GM18511 (cell line): Measurements from ENCODE around the gene MGAT4B.

Experiments
- ATAC-seq: cut with Tn5 transposase; IDR thresholded peaks from one replicate; pipeline ENCODE4 v1.9.1; 2021; ENCODE audit warnings: mild to moderate bottlenecking, moderate library complexity; ENCODE audit not compliant: unreplicated experiment

Gene MGAT4B

GRCh38 chr5:179773686-179774040 lies 33.0 kb downstream of the MGAT4B start:
- no peak for ATAC-seq

DNA sequence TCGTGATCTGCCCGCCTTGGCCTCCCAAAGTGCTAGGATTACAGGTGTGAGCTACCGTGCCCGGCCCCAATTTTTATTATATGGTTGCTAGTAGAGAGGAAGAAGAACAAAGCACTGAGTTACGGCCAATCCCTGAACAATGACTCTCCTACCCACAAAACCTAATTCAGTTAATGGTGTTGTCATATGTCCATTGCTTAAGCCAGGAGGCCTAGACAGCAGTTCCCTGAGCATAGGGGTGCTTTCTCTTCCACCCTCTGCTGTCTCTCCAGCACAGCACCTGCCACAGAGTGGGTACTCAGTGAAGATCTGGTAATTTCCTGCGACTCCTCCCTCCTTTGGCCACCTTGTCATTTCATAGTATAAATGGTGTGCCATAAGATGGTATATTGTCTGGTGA lies 34.3 kb downstream of the MGAT4B start:
- no peak for ATAC-seq

DNA sequence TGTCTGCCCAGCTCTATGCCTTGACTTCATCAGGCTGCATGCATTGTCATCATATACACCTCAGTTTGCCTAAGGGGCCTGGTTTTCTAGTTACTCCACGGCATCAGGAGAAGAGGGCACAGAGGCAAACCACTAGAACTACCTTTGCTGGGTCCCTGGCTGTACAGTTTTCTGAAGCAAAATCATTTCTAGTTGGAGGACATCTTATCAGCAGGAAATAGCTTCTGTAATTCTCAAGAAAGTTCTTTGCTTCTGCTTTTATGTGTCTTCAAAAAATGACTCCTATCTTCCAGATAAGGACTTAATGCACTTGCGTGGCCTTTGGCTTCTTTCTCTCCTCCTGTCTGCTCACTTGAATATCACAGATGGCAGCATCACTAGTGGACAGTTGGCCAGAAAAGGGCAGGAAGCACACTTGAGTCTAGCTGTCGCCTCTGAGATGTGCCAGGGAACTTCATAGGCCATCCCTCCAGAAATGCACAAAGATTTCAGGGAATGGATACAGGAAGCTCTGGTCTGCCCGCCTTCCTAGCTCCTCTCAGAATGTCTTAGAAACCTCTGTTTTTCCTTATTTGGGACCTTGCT lies 35.3 kb downstream of the MGAT4B start:
- ATAC-seq, result no peak

GRCh38 chr5:179769796-179770195 lies 36.9 kb downstream of the MGAT4B start:
- ATAC-seq, result no peak

- ATAC-seq, result no peak
These were observed 37.4 kb downstream of the MGAT4B start for GRCh38 chr5:179769271-179769670.

DNA sequence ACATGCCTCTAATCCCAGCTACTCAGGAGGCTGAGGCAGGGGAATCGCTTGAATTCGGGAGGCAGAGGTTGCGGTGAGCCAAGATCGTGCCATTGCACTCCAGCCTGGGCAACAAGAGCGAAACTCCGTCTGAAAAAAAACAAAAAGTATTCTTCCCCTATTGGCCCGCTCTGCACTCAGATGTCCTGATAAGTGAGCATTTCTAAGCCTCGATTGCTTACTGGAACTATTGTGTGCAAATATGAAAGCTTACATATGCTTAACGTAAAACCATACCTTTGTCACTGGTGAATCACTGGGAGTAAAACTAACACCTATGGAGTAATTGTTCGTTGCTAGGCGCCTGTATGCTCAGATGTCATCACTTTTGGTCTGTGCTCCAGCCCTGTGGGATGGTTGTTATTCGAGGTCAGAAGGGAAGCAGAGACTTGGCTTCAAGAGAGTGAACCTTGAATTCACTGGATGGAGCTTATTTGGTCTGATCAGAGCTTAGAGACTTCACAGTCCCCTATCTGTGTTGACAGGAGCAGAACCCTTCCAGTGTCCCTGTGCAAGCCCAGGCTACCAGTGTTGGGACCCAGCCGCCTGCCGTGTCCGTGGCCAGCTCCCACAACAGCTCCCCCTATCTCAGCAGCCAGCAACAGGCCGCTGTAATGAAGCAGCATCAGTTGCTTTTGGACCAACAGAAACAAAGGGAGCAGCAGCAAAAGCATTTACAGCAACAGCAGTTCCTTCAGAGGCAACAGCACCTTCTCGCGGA lies 38.2 kb downstream of the MGAT4B start:
- ATAC-seq, result no peak

DNA sequence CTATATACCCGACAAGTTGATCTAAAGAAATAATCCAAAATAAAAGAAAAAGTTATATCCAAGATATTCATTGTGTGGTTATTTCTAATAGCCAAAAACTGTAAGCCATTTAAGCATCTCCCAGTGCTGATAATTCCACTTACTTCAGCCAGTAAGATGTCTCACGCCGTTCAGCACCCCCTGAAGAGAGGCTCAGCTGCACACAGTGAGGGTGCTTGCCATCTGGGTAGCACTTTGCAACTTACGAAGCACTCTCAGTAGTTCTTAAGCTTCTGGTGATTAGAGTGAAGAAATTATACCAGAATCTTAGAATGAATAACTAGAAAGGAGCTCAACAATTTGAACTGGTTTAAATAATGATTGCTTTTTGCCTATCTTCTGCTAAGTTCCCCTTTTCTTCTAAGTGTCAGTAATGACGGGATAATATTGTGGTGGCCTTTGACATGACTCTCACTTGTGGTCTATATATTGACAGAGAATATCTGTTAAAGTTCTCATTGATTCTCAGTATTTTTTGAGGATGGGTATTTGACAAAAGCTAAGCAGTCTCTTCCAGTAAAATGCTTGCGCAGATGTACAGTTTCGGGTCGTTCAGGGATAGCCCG lies 39.1 kb downstream of the MGAT4B start:
- ATAC-seq, result no peak

DNA sequence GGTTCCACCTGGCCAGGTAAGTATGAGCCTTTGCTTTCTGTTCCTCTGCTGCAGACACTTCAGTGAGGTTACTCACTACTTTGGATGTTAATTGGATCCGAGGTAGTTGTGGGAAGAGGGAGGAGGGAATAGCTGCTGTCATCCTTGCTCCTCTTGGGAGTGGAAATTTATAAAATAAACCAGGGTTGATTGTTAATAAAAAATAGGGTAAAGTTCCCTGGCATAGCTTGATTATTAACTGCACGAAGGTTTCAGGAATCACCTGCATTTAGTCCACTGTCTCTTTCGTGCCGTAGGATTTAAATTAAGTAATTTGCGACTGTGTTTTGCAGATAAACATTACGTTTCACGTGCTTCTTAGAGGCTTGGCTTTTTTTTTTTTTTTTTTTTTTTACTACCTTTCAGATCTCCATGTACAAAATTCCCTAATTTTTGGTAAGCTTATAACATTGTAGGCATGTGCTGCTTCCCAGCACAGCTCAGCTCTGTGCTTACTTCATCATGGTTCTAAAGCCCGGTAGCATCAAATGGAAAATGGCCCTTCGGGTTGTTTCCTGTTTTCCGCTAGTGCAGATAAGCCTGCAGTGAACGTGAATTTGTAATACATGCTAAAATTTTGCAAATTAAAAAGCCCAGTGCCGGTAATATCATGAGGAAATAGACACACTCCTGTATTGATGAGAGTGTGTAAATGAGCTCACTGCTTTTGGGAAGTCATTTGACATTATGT lies 39.8 kb downstream of the MGAT4B start:
- ATAC-seq, result no peak

GRCh38 chr5:179766021-179766725 lies 40.5 kb downstream of the MGAT4B start:
- ATAC-seq, result no peak

GRCh38 chr5:179765400-179765799 lies 41.3 kb downstream of the MGAT4B start:
- ATAC-seq, result no peak

DNA sequence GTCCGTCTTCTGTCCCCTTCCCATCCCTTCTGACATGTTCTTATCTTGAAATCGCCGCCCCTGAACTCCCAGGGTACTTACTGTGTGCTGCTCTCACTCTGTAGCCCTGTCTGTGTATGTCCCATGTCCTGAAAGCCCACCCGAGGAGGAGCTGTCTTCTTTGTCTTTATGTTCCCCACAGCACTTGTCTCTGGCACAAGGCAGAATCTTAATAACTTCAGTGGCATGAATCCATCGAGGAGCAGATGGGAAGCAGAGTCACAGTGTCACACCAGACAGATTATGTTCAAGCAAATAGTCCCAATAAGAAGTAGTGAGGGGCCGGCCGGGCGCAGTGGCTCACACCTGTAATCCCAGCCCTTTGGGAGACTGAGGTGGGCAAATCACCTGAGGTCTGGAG lies 42.6 kb downstream of the MGAT4B start:
- ATAC-seq, result no peak

GRCh38 chr5:179763215-179763945 lies 43.3 kb downstream of the MGAT4B start:
- ATAC-seq, result peak; percentile 46

DNA sequence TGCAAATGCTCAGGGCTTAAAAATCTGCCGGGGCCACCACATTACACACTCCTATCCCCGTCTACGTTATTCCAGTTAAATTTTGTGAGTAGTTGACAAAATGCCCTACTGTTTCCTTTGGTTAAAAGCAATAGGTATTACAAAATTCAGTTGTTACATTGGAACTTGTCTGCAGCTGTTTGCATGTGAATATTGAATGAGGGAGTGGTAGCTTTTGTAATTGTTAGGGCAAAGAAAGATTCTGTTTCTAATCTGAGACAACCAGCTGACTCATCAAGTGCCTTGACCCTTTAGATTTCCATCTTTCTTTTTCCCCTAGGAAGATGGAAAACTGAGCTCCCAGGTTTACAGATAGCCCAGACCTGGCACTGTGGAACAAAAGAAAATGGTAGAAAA lies 43.9 kb downstream of the MGAT4B start:
- ATAC-seq, result no peak

DNA sequence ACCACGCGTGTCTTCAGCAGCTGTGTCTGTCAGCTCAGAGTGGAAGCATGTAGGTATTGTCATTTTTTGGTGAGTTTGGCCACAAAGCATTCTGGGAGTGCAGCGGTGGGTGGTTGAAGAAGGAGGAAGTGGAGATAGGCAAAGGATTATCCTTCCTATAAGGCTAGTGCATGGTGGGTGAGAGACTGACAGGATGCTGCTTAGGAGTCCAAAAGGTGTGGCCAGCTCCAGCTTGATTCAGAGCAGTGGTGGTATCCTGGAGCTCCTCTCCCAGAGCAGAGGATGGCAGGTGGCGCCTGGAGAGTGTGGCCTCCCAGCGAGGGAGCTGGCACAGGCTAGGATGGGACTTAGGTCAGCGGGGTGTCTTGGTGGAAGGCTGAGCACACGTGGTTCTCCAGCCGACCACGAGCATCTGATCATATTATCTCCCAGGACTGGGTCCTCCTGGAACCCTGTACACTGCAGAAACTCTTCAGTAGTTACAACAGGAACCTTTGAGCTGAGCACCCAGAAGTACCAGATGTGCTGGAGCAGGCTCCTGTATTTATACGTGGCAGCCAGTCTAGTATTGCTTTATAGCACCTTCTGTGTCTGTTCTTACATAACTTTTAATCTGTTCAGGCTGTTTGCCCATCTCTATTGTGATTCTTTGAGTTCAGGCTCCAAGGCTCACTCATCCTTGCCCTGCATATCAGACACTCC lies 44.4 kb downstream of the MGAT4B start:
- no peak for ATAC-seq

DNA sequence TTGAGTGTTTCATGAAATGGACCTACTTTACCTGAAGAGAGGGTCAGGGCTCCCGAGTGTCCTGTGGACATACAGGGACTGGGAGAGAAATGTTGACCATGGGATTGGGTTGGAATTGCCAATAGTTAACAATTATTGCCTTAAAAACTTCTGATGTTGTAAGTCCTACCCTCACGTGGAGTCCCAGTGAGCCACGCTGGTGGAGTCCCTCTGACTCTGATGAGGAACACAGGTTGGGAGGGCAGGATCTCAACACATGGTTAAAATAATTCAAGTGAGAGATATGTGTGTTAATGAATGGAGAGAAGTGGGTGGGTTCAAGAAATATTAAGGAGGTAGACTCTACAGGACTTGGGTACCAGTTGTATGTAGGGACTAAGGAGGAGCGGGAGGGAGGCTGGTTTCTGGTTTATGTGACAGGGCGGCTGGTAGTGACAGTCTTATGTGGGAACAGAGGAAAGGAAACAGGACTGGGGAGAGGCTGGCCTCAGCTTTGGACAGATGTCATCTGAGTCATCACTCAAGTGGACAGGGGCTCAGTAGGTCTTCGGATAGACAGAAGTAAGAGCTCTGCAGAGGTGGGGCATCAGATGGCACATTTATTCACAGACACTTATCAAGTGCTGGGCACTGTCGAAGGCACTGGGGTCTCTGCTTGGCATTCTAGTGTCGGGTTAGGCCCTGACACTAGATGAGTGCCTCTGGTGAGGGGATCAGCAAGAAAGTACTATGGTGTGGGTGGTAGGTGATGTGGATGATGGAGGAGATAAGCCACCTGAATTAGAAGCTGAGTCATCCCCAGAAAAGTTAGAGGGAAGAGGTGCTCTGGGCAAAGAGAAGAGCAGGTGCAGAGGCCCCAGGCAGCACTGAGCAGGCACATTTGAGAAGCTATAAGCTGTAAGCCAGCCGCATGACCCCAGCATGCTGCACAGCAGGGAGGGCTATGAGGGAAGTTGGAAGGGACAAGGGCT lies 46.8 kb downstream of the MGAT4B start:
- ATAC-seq, result peak; percentile 69

DNA sequence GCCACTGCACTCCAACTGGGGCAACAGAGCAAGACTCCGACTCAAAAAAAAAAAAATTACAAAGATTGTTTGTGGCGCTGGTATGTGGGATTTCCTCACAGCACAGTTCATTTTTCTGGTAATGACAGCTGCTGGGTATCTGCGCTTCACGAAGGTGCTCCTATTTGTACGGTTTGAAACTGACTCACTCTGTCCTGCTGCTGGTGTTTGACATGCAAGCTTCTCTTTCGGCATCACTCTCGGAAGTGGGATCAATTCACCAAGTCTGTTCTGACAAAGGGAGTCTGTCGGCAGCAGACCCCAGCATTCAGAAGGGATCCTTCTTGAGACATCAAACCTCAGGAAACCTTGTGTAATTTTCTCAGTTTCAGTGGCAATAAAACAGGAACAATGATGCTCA lies 47.7 kb downstream of the MGAT4B start:
- ATAC-seq, result no peak

DNA sequence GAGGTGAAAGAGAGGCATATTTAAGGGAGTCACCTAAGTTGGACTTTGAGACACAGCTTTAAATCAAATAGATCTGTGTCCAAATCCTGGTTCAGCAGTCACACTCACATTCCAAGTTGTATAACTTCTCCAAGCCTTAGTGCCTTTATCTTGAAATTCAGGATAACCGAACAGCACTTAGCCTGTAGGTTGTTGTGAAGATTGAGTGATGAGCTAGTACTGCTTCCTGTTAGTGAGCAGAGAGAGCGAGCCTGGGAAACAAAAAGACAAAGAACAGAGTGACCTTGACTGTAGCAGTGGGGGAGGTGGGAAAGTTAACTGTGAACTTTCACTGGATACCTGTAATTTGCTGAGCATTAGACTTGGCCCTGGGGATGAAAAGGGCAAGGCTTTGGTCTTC lies 51.6 kb downstream of the MGAT4B start:
- ATAC-seq, result no peak

GRCh38 chr5:179753971-179754370 lies 52.7 kb downstream of the MGAT4B start:
- no peak for ATAC-seq
